ENCODE data around the gene PFN4. TPM values are rescaled to one million over a fixed set of nuclear protein-coding genes. Genes with fewer than 3 reads are reported as not detected.

Gene PFN4
- total RNA-seq, 4 donors from 2014 or later, result 0.80 TPM; not detected in 3

DNA sequence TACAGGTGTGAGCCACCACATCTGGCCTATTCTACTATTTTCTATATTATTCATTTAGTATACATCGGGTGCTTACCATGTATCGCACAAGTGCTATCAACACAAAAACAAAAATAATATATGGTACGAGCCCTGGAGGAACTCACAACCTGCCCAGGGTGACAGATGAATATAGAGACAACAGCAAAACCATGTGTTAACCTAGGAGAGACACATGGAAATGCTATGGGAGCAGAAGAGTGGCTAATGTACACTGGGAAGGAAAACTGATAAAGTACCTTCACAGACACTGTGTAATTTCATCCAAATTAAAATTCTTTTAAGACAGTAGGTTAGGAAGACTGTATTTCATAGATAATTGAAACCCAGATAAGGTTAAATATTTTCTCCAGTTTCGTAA is 50.9 kb downstream of the PFN4 start:
- DNase-seq, result no peak
- H3K27ac ChIP-seq, result no peak overlapping the region
- TF ChIP-seq POLR2A (IDR thresholded peaks at IDR 0.05) (no peak), EP300 (IDR thresholded peaks at IDR 0.05; ENCODE audit: low read depth) (no peak), POLR2AphosphoS5 (IDR thresholded peaks at IDR 0.05) (no peak)
- TF ChIP-seq, protein P1, sequence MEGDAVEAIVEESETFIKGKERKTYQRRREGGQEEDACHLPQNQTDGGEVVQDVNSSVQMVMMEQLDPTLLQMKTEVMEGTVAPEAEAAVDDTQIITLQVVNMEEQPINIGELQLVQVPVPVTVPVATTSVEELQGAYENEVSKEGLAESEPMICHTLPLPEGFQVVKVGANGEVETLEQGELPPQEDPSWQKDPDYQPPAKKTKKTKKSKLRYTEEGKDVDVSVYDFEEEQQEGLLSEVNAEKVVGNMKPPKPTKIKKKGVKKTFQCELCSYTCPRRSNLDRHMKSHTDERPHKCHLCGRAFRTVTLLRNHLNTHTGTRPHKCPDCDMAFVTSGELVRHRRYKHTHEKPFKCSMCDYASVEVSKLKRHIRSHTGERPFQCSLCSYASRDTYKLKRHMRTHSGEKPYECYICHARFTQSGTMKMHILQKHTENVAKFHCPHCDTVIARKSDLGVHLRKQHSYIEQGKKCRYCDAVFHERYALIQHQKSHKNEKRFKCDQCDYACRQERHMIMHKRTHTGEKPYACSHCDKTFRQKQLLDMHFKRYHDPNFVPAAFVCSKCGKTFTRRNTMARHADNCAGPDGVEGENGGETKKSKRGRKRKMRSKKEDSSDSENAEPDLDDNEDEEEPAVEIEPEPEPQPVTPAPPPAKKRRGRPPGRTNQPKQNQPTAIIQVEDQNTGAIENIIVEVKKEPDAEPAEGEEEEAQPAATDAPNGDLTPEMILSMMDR (IDR thresholded peaks at IDR 0.05), result no peak
- peaks cover 5 to 16% (median 9%) of the 10 kb centered on the region in 4 donors for H3K4me1 ChIP-seq
- 92% methylated on average over 2 to 4 of the region's 4 CpGs for WGBS, 2 donors (ENCODE audit: low coverage in 1 of 2)
- no peak overlapping the region for H3K4me3 ChIP-seq
- intact Hi-C loops (cut with DNase I; ENCODE audit: low total_unique reads), result no loop called here
- H3K27me3 ChIP-seq, result no peaks in the 10 kb centered on the region
- in situ Hi-C loops (cut with MboI; ENCODE audit: low pct_ligation_motif_present in 1 of 4, low pct_unique_long_range_greater_than_20kb in 1 of 4, low sequenced_read_pairs in 3 of 4), result loop anchor here in 1 of 4 donors (10.0 kb wide), 1 partner anchor 147 kb away; the partner anchor contains the start of gene ATAD2B
- peaks cover 0 to 28% (median 12%) of the 10 kb centered on the region in 4 donors for H3K36me3 ChIP-seq
- no peaks in the 10 kb centered on the region for H3K9me3 ChIP-seq

DNA sequence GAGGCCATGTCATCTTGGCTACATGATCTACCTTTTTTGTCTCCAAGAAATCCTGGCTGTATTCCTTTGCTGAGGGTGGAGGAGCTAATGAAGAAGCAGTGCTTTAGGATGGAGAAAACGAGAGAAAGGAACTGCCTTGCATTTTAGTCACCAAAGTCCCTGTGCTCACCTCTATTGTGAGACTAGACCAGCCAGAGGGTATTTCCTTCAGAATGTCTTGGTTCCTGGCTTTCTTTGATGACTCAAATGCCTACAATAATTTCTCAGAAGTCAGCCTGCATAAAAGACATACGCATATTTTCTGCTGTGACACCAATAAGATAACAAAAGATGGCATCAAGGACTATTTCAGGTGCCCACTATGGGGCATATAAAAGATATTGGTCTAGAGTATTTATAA is 57.8 kb downstream of the PFN4 start:
- intact Hi-C loops (cut with DNase I; ENCODE audit: low total_unique reads), result no loop called here
- peaks cover 0 to 25% (median 10%) of the 10 kb centered on the region in 4 donors for H3K36me3 ChIP-seq
- in situ Hi-C loops (cut with MboI; ENCODE audit: low pct_ligation_motif_present in 1 of 4, low pct_unique_long_range_greater_than_20kb in 1 of 4, low sequenced_read_pairs in 3 of 4), result no loop called here
- H3K4me3 ChIP-seq, result no peak overlapping the region
- no peaks in the 10 kb centered on the region for H3K4me1 ChIP-seq
- H3K27me3 ChIP-seq, result no peaks in the 10 kb centered on the region
- no peaks in the 10 kb centered on the region for H3K9me3 ChIP-seq
- 72 to 100% methylated on average over 1 to 2 of the region's 2 CpGs for WGBS, 2 donors (ENCODE audit: low coverage in 1 of 2)
- TF ChIP-seq EP300 (IDR thresholded peaks at IDR 0.05; ENCODE audit: low read depth), result no peak
- no peak for TF ChIP-seq POLR2A (IDR thresholded peaks at IDR 0.05)
- TF ChIP-seq, protein P1 (IDR thresholded peaks at IDR 0.05), result no peak
- TF ChIP-seq POLR2AphosphoS5 (IDR thresholded peaks at IDR 0.05), result no peak
- H3K27ac ChIP-seq, result no peak overlapping the region
- DNase-seq, result no peak

Other genes starting within 250 kb of the PFN4 start
- 10 to 100 TPM; 37.1 to 82.7 (median 40.7) TPM for gene ATAD2B, start 196.2 kb downstream of the PFN4 start, total RNA-seq
- 10 to 100 TPM in 2 of 4 donors, 1 to 10 TPM in 2; 6.4 to 13.7 (median 10.8) TPM for gene UBXN2A, start 182.9 kb downstream of the PFN4 start, total RNA-seq
- gene MFSD2B, start 113.2 kb downstream of the PFN4 start, total RNA-seq, result under 1 TPM in 1 of 4 donors, not detected in 3; 0.16 TPM
- 1 to 10 TPM; 1.5 to 4.0 (median 3.0) TPM for gene WDCP, start 75.9 kb downstream of the PFN4 start, total RNA-seq
- gene FKBP1B, start 73.6 kb downstream of the PFN4 start, total RNA-seq, result 10 to 100 TPM in 1 of 4 donors, 1 to 10 TPM in 3; 6.0 to 27.3 (median 8.4) TPM
- gene SF3B6, start 47.0 kb downstream of the PFN4 start, total RNA-seq, result 100 to 1,000 TPM in 1 of 4 donors, 10 to 100 TPM in 3; 17.3 to 104 (median 93.2) TPM
- gene TP53I3, start 38.5 kb downstream of the PFN4 start, total RNA-seq, result 100 to 1,000 TPM in 3 of 4 donors, 10 to 100 TPM in 1; 83.2 to 257 (median 128) TPM
- gene FAM228B, start 135 bp upstream of the PFN4 start, total RNA-seq, result 10 to 100 TPM in 1 of 4 donors, 1 to 10 TPM in 2, under 1 TPM in 1; 0.75 to 17.8 (median 3.9) TPM
- gene FAM228A, start 51.7 kb upstream of the PFN4 start, total RNA-seq, result under 1 TPM in 1 of 4 donors, not detected in 3; 0.27 TPM
- 10 to 100 TPM; 32.8 to 58.0 (median 41.4) TPM for gene ITSN2, start 237.2 kb upstream of the PFN4 start, total RNA-seq